ENCODE measurements around the gene XRCC5. TPM values are rescaled to one million over a fixed set of nuclear protein-coding genes. Genes with fewer than 3 reads are reported as not detected.
"Not testable (repeated sequence)": the region's sequence is repeated elsewhere in the genome, so short reads cannot be mapped to it uniquely, and the experiment has no call there.

Gene XRCC5
- total RNA-seq, 1 donor from 2014 or later: 334 TPM

DNA sequence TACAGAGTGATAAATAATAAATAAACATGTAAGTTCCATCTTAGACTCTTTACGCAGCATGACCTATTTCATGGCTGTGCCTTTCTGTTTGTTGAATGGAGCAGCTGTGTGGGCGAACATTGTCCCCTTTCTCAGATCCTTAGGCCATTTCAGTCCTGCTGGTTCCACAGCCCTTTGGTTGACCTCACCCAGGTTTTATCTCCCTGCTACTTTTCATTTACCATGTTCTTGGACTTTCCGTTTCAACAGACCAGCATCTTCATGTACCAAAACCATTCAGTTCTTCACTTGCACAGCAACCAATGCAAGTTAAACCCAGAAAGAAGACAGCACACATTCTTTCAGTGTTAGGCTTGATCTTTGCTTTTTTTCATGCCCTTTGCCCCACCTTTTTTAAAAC is 83.8 kb downstream of the XRCC5 start:
- DNase-seq (ENCODE audit: low read depth): no peak

DNA sequence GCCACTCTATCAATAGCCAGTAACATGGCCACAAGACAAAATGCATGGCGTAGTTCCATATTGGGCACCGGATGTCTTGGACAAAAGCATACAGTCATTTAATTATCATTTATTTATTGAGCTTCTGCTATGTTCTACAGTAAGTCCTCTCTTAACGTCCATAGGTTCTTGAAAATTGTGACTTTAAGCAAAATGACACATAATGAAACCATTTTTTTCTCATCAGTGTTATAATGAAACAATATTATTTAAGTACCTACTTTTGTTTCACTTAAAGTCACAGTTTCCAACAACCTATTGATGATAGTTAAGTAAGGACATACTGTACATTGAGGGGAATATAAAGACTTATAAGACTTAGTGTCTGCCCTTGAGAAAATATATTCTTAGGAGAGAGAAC is 84.9 kb downstream of the XRCC5 start:
- no peak for DNase-seq (ENCODE audit: low read depth)

DNA sequence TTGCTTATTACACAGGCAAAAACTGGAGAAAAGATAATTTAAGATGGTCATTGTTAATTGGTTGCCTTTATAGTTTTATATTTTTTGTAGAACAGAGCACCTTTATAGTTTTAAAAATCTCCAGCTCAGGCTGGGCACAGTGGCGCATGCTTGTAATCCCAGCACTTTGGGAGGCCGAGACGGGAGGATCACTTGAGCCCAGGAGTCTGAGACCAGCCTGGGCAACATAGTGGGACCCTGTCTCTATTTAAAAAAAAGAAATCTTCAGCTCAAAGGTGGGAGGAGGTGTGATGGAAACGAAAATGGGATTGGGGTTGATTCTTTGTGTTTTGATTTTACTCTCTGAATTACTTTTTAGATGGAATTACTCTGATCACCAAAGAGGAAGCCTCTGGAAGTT is 85.4 kb downstream of the XRCC5 start:
- DNase-seq (ENCODE audit: low read depth): no peak

DNA sequence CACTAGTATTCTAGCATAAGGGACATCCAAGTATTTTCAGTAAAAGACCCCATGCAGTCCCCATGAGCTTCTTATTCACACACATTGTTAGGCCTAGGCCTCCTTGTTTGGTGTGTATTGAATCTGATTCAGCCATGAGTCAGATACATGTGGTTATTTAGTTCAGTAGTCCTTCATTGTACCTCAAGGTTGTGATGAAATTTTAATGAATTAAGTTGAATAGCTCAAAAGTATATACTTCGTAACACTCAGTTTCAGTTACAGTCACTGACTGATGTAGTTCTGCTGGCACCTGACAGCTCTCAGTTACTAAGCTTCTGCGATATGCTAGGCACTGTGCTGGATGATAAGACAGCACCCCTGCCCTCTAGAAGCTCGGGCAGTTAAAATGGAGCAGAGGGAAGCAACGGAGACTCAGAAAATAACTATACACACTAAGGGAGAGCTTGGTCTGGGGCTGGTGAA is 86.4 kb downstream of the XRCC5 start:
- DNase-seq (ENCODE audit: low read depth): peak; percentile 99

DNA sequence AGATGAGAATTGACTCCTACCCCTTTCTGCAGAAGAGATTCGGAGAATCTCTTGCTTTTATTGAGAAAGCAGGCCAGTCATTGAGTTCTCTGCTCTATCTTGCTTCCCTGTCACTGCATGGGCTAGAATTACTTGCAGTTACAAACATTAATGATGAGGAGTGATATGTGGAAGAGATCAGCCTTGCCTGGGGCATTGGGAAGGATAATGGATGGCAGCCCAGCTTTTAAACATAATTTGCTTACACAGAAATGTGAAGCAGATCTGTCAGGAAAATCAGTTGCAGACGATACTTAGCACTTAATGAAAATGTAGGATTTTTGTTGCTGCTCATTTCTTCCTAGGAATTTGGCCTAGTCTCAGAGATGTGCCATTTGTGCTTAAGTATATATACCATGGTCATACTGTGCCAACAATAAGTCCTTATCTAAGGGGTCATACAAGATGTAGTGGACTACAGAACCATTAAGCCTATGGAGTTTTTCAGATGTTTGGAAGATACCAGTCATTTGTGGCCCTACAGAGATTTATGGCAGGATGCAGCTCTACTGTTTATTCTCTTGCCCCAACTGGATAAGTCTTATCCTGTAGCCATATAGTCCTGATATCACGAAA is 92.7 kb downstream of the XRCC5 start:
- no peak for DNase-seq (ENCODE audit: low read depth)

DNA sequence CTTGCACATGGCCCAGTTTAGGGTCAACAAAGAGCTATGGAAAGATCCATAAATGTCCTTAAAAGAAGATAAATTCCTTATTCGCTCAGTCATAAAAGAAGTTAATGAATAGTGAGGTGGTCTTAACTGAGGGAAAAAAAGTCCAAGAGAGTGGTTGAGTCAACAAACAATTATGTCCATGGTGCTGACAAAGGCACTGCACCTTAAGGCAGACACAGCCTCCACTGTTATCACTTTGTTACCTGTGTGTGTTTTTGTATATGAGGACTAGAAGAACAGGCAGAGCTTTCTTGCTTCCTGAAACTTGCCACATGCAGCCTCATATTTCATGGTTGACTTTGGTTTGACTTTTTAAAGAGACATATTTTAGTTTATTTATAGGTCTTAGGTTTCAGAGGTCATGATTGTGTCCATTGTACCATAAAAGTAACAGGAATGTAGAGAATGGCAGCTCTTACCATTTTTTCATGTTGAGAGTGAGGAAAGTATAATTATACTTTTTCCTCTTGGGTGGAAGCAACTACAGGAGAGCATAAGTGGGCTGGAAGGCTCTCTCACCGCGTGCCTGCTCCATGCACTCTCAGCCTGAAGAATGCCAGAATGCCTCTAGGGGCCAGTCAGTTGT is 93.6 kb downstream of the XRCC5 start:
- peak; percentile 86 for DNase-seq (ENCODE audit: low read depth)

DNA sequence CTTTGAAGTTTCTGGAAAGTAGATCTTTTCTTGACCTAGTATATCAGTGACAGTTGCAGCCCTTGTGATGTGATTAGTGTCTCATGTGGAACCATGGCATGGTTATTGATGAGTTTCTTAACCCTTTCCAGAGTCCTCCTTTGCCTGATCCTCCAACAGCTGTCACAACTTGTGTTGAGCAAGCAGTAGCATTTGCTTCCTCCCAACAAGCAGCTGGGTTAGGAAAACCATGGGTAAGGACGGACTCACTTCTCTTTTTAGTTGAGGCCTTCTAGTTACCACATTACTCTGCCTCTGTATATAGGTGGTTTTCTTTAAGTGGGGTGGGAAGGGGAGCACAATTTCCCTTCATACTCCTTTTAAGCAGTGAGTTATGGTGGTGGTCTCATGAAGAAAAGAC is 96.3 kb downstream of the XRCC5 start:
- no peak for DNase-seq (ENCODE audit: low read depth)

DNA sequence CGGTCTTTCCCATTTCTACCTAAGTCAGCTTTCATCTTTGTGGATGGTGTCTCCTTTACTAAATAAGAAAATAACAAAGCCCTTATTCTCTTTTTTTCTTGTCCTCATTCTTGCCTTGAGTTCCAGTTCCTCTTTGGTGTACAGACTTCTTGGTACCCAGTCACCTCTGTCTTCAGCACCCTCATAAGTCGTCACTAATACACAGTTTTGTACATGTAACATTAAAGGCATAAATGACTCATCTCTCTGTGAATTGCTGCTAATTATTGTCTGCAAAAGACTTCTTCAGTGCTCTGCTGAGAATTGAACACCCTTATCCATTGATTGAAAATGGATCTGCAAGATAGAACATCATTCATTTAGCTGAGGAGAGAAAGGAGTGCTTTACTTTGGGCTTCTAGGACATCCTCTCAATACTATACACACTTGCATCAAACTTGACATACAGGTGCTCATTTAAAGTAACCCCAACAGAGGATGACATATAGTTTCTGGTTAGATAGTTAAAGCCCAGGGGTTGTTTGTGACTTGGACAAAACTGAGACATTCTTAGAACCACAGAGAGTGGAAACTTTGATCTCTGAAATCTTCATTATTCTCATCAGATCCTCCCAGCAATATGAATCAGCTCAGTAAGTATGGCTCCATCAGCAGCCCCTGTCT is 97.0 kb downstream of the XRCC5 start:
- no peak for DNase-seq (ENCODE audit: low read depth)

DNA sequence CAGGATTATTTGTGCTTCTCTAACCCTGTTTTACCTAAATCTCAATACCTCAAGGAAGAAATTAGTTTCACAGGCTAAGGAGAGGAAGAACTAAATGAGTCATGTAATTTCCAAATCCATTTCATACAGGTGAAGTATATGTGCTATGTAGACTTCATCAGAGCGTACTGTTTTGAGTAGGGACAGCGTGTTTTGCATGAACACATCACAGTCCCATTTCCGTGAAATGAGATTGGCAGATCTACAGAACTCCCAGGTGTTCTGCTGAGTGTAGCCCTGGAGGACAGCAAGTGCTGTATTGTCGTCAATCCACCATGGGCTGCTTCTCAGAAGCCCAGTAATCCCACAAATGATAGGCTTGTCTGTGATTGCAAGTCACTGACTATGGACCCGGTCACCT is 97.7 kb downstream of the XRCC5 start:
- DNase-seq (ENCODE audit: low read depth): no peak

DNA sequence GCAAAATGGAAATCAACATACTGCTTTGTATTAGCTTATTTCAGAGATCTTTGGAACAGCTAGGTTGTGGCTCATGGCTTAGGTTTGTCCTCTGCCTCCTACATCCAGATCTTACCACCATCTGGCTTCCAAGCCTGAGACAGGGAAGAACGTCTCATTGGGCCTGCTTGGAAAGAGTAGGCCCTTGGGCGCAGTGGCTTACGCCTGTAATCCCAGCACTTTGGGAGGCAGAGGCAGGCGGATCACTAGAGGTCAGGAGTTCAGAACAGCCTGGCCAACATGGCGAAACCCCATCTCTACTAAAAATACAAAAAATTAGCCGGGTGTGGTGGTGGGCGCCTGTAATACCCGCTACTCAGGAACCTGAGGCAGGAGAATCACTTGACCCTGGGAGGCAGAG is 99.5 kb downstream of the XRCC5 start:
- not testable (repeated sequence) for DNase-seq (ENCODE audit: low read depth)

DNA sequence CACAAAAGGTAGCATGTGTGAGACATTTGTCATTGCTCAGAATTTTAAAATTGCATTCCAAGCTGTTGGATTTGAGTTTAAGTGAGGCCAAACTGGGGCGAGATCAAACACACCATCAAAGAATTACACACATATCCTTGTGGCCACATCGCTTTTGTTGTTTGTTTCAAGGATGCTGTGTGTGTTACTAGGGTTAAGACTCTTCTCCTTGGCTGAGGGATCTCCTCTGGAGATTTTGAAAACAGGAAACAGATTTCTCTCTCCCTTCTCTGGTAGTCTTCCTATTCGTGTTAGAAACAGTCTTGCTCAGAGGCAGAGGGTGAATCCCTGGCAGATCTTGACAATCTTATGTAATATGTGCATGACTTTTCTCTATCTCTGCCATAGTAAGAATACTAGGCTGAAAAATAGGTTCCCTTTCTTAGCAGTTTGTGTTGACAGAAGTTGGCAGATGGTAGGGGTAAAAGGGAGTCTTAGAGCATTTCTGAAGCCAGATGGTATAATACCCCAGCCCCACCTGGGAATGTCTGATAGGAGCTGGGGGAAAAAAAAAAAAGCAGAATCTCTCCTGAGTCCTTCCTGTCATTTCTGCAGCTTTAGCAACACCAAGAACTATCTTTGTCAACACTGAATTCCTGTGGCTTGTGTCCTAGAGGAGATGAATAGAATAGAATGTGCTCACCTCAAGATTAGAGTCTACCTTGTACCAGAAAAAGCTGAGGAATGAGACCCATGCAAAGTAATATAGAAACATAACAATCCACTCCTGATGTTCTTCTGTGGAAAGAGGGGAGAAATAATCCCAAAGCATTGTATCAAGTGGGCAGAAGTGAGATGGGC is 101.8 kb downstream of the XRCC5 start:
- DNase-seq (ENCODE audit: low read depth): peak; percentile 84

DNA sequence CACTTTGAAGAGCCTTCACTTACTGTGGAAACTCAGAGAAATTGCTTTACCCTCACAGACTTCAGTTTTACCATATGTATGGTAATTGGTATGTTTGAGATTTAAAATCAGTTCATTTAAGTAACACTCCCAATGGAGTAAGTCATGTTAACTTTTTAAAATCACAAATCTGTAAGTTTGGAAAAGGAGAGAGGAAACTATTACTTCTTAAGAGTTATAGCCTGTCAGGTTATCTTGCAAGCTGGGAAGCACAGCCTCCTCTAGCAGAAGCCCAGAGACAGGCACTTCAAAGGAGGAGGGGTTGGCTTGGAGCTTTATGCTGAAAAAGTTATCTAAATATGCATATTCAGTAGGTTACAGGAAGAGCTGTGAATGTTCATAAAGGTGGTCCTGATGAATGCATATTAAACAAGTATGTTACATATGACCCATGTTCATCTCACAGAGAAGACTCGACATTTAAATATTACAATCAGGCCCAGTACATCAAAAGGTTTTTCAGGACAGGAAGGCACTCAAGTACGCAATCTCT is 102.5 kb downstream of the XRCC5 start:
- no peak for DNase-seq (ENCODE audit: low read depth)

DNA sequence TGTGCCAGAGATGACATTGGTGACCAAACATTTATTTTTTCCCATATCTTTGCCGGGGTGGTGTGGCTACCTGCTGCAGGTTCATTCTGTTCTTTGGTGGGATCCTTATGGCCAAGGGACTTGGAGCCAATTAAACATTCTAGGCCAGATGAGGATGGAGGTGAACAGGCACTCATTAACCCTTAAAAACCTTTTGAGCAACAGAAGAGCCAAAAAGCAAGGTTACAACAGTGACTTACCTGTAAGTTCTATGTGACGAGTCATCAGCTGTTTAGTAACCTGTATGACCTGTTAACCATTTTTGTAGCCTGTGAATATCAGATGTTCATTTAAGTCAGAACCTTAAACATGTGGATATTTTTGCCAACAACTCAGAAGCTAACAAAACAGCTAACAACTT is 105.6 kb downstream of the XRCC5 start:
- DNase-seq (ENCODE audit: low read depth): no peak

DNA sequence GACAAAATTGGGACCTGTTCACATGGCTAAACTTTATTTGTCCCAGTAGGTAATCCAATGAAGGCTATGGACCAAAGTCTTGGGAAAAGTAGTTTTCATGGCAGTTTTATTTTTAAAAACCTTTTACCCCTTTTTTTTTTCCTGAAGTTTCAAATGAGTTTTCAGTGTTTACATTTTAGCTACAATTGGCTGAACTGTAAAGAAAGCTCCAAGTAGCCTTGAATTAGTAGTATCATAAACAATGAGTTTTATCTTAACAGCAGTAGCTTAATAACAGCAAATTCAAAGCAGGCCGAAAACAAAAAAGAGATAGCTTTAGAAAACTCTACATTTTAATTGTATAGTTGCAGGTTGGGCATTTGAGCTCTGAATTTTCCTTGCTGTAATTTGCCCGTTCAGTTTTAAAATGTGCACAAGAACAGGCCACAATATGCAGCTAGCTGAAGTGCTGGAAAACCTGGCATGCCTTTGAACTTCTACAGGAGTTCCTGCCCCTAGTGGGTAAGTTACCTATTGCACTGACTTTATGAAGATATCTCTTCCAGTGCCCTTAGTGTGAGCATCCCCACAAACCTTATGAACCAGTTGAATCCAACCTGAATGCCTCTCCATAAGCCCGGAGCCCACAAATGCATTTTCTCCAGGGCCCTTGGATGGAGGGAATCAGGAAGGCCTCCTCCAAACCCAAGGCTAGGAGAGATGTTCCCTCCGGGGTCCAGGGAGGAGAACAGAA is 106.7 kb downstream of the XRCC5 start:
- DNase-seq (ENCODE audit: low read depth): peak; percentile 33

DNA sequence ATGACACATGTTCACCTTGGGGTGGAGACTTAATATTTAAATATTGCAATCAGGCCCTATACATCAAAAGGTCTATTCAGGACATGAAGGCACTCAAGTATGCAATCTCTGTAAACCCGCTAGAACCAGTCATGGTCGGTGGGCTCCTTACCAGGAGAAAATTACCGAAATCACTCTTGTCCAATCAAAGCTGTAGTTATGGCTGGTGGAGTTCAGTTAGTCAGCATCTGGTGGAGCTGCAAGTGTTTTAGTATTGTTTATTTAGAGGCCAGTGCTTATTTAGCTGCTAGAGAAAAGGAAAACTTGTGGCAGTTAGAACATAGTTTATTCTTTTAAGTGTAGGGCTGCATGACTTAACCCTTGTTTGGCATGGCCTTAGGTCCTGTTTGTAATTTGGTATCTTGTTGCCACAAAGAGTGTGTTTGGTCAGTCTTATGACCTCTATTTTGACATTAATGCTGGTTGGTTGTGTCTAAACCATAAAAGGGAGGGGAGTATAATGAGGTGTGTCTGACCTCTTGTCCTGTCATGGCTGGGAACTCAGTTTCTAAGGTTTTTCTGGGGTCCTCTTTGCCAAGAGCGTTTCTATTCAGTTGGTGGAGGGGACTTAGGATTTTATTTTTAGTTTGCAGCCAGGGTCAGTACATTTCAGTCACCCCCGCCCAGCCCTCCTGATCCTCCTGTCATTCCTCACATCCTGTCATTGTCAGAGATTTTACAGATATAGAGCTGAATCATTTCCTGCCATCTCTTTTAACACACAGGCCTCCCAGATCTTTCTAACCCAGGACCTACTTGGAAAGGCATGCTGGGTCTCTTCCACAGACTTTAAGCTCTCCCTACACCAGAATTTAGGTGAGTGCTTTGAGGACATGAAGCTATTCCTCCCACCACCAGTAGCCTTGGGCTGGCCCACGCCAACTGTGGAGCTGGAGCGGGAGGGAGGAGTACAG is 108.1 kb downstream of the XRCC5 start:
- peak; percentile 65 for DNase-seq (ENCODE audit: low read depth)

DNA sequence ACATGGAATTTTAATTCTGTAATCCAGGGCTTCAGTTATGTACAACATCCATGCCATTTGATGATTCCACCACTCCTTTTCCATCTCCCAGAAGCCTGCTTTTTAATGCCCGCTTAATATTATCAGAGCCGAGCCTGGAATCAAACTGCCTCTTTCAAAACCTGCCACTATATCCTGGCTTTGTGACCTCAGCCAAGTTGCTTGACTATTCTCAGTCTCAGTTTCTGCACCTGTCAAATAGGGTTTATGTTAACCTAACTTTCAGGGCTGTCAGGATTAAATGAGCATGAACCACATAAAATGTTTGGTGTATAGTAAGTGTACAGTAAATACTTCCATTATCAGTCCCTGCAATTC is 108.7 kb downstream of the XRCC5 start:
- no peak for DNase-seq (ENCODE audit: low read depth)

DNA sequence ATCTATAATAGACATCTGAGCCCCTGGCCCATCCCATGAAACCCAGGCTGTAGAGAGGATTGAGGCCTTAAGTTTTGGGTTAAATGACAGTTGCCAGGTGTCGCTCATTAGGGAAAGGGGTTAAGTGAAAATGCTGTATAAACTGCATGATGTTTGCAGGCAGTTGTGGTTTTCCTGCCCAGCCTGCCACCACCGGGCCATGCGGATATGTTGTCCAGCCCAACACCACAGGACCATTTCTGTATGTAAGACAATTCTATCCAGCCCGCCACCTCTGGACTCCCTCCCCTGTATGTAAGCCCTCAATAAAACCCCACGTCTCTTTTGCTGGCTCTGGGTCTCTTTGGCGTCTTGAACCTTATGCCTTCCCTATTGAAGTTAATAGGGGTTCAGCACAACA is 110.7 kb downstream of the XRCC5 start:
- DNase-seq (ENCODE audit: low read depth): no peak

DNA sequence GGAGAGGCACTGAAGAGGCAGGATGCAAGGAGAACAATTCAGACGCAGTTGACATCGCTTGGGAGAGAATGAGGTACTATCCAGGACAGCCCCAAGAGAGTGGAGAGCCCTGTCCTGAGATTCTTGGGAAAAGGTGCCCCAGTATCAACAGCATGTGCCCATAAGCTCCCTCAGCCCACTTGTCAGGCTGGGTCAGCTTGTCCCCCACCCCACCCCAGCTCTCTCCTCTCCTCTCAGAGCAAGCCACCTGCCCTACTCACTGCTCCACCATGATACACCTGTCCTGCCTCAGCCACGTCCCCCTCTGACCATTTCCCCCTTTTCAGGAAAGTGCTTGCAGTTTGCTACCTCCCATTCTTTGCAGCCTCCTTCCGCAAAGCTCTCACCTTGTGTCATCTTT is 111.8 kb downstream of the XRCC5 start:
- no peak for DNase-seq (ENCODE audit: low read depth)

DNA sequence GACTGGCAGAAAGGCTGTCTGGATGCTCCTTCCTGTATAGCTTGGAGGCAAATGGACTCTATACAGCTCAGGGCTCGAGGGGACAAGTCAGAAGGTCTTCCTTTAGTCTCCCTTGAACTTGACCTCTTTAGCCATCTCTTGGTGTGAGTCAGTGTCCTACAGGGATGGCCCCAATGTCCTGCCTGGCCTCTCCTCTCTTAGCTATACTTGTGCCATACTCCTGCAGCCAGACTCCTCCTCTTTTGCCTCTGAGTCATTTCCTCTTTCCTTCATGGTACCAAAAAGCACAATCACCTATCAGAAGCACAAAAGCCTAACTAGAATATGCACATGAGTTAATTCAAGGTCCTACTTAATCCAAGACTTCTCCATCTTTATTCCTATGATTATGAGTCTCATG is 112.7 kb downstream of the XRCC5 start:
- DNase-seq (ENCODE audit: low read depth): peak; percentile 30

DNA sequence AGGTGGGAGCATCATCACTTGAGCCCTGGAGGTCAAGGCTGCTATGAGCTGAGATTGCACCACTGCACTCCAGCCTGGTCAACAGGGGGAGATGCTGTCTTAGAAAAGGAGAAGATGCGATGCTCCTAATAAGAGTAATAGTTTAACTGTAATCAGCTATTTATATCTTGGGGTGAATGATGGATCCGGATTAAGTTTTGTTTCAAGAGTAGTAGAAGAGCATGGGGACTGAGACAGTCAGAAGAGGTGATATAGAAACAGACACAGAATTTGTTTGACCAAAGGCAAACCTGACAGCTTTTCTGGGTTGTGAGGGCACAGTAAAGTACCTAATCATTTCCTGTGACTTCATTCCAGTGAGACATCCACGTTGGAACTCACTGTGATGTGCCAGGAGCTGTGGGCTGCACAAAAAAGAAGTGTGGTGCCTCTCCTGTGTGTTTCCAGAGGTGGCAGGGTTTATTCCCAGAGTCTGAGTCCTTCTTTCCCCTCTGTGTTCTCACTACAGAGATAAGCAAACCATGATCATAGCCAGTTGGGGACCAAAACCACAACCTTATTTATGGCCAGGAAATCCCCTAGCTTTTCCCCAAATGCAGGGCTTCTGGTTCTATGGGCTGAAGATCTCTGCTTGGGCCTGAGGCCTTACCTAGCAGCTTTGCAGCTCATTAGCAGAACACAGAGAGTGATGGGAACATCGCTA is 113.7 kb downstream of the XRCC5 start:
- DNase-seq (ENCODE audit: low read depth): no peak

Measured in renal cortical epithelial cell (primary cell).